ENCODE data around the gene DGLUCY.

Gene DGLUCY

DNA sequence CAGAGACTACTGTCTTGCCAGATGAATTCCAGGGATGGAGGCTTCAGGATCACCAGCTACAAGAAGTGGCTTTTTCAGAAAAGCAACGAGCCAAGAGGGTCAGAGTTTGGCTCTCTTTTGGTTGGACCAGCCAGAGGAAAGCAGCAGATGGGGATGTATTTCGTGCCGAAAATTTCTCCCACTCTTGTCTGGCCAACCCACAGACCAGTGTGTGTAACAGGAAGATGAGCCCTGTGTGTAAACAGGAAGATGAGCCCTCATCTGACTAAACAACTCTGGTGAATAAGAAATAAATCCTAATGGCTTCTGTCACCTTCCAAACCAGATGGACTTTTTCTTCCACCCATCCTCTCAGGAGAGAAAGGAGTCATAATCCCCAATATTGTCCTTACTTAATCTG is 117.6 kb downstream of the DGLUCY start:
- Histone ChIP-seq H3K4me2 (ENCODE audit: low read length) (no peak overlapping the region), H3F3A (ENCODE audit: control insufficient read depth, insufficient read depth) (0 out of 2 replicates have a peak, but pooled peaks cover 2% of the 10 kb centered on the region), H3K27ac (ENCODE audit: low read depth, low read length) (no peak overlapping the region), H3K79me2 (ENCODE audit: control insufficient read depth, low read length) (no peaks in the 10 kb centered on the region), H3K9me2 (replicated peaks; ENCODE audit: control insufficient read depth, low read length) (no peaks in the 10 kb centered on the region), H3K4me3 (ENCODE audit: low read length) (no peak overlapping the region), H3K36me3 (ENCODE audit: control insufficient read depth, low read length) (no peaks in the 10 kb centered on the region), H3K9me3 (ENCODE audit: control insufficient read depth, insufficient read depth, low read length) (no peaks in the 10 kb centered on the region; the same call in 1 of the 2 replicates), H3K27me3 (ENCODE audit: control insufficient read depth, low read length) (no peaks in the 10 kb centered on the region), H4K20me1 (ENCODE audit: control insufficient read depth, insufficient read depth, low read depth, low read length) (no peaks in the 10 kb centered on the region), H3K4me1 (ENCODE audit: control insufficient read depth, low read length) (peaks cover 48% of the 10 kb centered on the region)
- TF ChIP-seq, protein P1, sequence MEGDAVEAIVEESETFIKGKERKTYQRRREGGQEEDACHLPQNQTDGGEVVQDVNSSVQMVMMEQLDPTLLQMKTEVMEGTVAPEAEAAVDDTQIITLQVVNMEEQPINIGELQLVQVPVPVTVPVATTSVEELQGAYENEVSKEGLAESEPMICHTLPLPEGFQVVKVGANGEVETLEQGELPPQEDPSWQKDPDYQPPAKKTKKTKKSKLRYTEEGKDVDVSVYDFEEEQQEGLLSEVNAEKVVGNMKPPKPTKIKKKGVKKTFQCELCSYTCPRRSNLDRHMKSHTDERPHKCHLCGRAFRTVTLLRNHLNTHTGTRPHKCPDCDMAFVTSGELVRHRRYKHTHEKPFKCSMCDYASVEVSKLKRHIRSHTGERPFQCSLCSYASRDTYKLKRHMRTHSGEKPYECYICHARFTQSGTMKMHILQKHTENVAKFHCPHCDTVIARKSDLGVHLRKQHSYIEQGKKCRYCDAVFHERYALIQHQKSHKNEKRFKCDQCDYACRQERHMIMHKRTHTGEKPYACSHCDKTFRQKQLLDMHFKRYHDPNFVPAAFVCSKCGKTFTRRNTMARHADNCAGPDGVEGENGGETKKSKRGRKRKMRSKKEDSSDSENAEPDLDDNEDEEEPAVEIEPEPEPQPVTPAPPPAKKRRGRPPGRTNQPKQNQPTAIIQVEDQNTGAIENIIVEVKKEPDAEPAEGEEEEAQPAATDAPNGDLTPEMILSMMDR (IDR thresholded peaks at IDR 0.05; ENCODE audit: low read depth, low read length, poor library complexity, severe bottlenecking): no peak

DNA sequence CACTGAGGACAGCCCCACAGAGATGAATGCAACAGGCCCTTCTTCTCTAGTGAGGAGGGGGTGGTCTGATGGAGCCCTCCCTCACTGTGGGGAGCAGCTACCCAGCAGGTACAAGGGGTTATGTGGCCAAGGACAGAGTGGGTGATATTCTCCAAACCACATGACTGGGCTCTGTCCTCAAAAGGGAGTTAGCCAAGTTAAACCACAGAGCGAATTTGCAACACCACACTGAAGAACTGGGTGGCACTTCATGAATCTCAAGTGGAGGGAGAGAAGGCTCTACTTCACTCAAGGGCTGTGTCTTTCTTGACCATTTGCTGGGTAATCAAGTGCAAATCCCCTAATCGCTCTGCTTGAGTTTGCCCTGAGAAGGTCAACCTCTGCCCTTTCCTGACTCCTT is 118.2 kb downstream of the DGLUCY start:
- no peaks in the 10 kb centered on the region for H3K9me2 ChIP-seq (replicated peaks; ENCODE audit: control insufficient read depth, low read length)
- TF ChIP-seq EZH2phosphoT487 (IDR thresholded peaks at IDR 0.05; ENCODE audit: borderline replicate concordance, low read length): no peak
- TF ChIP-seq, protein P1 (IDR thresholded peaks at IDR 0.05; ENCODE audit: low read depth, low read length, poor library complexity, severe bottlenecking): no peak
- H3K9me3 ChIP-seq (ENCODE audit: control insufficient read depth, insufficient read depth, low read length): no peaks in the 10 kb centered on the region; the same call in 1 of the 2 replicates
- H3F3A ChIP-seq (ENCODE audit: control insufficient read depth, insufficient read depth): 0 out of 2 replicates have a peak, but pooled peaks cover 2% of the 10 kb centered on the region
- no peak overlapping the region for H3K4me2 ChIP-seq (ENCODE audit: low read length)
- H3K4me1 ChIP-seq (ENCODE audit: control insufficient read depth, low read length): peaks cover 48% of the 10 kb centered on the region
- no peaks in the 10 kb centered on the region for H3K36me3 ChIP-seq (ENCODE audit: control insufficient read depth, low read length)
- H3K4me3 ChIP-seq (ENCODE audit: low read length): no peak overlapping the region
- H4K20me1 ChIP-seq (ENCODE audit: control insufficient read depth, insufficient read depth, low read depth, low read length): no peaks in the 10 kb centered on the region
- no peak overlapping the region for H3K27ac ChIP-seq (ENCODE audit: low read depth, low read length)
- no peaks in the 10 kb centered on the region for H3K79me2 ChIP-seq (ENCODE audit: control insufficient read depth, low read length)
- H3K27me3 ChIP-seq (ENCODE audit: control insufficient read depth, low read length): no peaks in the 10 kb centered on the region

DNA sequence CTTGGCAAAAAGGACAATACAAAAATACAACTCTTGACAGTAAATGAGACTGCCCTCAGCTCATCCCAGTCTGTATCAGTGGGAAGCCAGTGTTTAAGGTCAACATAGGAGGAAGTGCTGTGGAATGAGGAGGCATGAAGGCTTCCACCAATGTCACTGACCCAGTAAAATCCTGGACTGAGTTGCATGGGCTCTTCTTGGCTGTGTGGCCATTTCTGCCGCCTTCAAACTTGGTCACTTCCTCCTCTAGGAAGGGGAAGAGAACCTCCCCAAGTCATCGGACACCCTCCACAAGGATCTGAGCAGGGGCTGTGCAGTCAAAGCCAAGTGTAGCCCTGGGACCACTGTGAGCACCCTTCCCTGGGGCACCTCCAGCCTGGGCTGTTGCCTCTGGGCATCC is 118.7 kb downstream of the DGLUCY start:
- Histone ChIP-seq H3K27me3 (ENCODE audit: control insufficient read depth, low read length) (no peaks in the 10 kb centered on the region), H3K4me2 (ENCODE audit: low read length) (no peak overlapping the region), H3F3A (ENCODE audit: control insufficient read depth, insufficient read depth) (0 out of 2 replicates have a peak, but pooled peaks cover 2% of the 10 kb centered on the region), H3K36me3 (ENCODE audit: control insufficient read depth, low read length) (no peaks in the 10 kb centered on the region), H3K4me3 (ENCODE audit: low read length) (no peak overlapping the region), H3K79me2 (ENCODE audit: control insufficient read depth, low read length) (no peaks in the 10 kb centered on the region), H3K9me2 (replicated peaks; ENCODE audit: control insufficient read depth, low read length) (no peaks in the 10 kb centered on the region), H3K4me1 (ENCODE audit: control insufficient read depth, low read length) (peaks cover 44% of the 10 kb centered on the region), H4K20me1 (ENCODE audit: control insufficient read depth, insufficient read depth, low read depth, low read length) (no peaks in the 10 kb centered on the region), H3K9me3 (ENCODE audit: control insufficient read depth, insufficient read depth, low read length) (no peaks in the 10 kb centered on the region; the same call in 1 of the 2 replicates), H3K27ac (ENCODE audit: low read depth, low read length) (no peak overlapping the region)
- TF ChIP-seq EZH2phosphoT487 (IDR thresholded peaks at IDR 0.05; ENCODE audit: borderline replicate concordance, low read length): no peak
- TF ChIP-seq, protein P1 (IDR thresholded peaks at IDR 0.05; ENCODE audit: low read depth, low read length, poor library complexity, severe bottlenecking): no peak
